Thymus (tissue), 11 donors: Measurements from ENCODE around the gene OBP2B. TPM values are rescaled to one million over a fixed set of nuclear protein-coding genes. Genes with fewer than 3 reads are reported as not detected.
"Not testable (repeated sequence)": the region's sequence is repeated elsewhere in the genome, so short reads cannot be mapped to it uniquely, and the experiment has no call there.

Experiments
- DNase-seq, 9 donors: peaks; one replicate each; pipeline ENCODE4 v3.0.0-alpha.2; 2013; ENCODE audit warnings: low spot score in 9 of 9, low read depth in 6 of 9, missing footprints in 1 of 9
- H3K27ac ChIP-seq, 2 donors: one replicate each; pipeline ENCODE4 v1.5.1; 2013; ENCODE audit warnings: control low read depth in 1 of 2, low read depth in 1 of 2, low read length in 1 of 2, mild to moderate bottlenecking in 1 of 2, moderate library complexity in 1 of 2
- H3K27me3 ChIP-seq, 2 donors: one replicate each; pipeline ENCODE4 v1.5.1; 2013; ENCODE audit warnings: low read length in 1 of 2; ENCODE audit not compliant: control insufficient read depth in 2 of 2, insufficient read depth in 1 of 2
- H3K36me3 ChIP-seq, 2 donors: one replicate each; pipeline ENCODE4 v1.5.1; 2013; ENCODE audit warnings: low read length in 1 of 2, mild to moderate bottlenecking in 1 of 2, moderate library complexity in 1 of 2; ENCODE audit not compliant: control insufficient read depth in 2 of 2, insufficient read depth in 2 of 2
- H3K4me1 ChIP-seq, 2 donors: one replicate each; pipeline ENCODE4 v1.5.1; 2013; ENCODE audit warnings: low read length in 2 of 2; ENCODE audit not compliant: control insufficient read depth in 2 of 2, insufficient read depth in 2 of 2
- H3K4me3 ChIP-seq, 2 donors: one replicate each; pipeline ENCODE4 v1.5.1; 2013; ENCODE audit warnings: low read length in 2 of 2, control low read depth in 1 of 2, mild to moderate bottlenecking in 1 of 2
- H3K9me3 ChIP-seq, 2 donors: one replicate each; pipeline ENCODE4 v1.5.1; 2013; ENCODE audit warnings: low read length in 1 of 2, mild to moderate bottlenecking in 1 of 2; ENCODE audit not compliant: control insufficient read depth in 2 of 2, insufficient read depth in 1 of 2
- WGBS: extraction: QIAGEN DNeasy Blood & Tissue Kit; methylation state at CpG from one replicate; pipeline ENCODE4 v1.1.7; 2013; 5-methylcytosine and 5-hydroxymethylcytosine counted together
- polyA plus RNA-seq: library from polyadenylated mRNA; stranded (reverse); fragments of 200-250 nt; gene quantifications from one replicate; pipeline ENCODE4 v1.2.3, GENCODE V29; 2013
- total RNA-seq: library from RNA; stranded (reverse); fragments of 120-200 nt; gene quantifications from one replicate; pipeline ENCODE4 v1.2.4, GENCODE V29; 2013
- donor health status: healthy.

Gene OBP2B
- total and polyA plus RNA-seq, 2 donors = 0.09 TPM; not detected in 1

- DNase-seq, H3K4me1 ChIP-seq, H3K4me3 ChIP-seq, H3K27ac ChIP-seq, H3K36me3 ChIP-seq, H3K9me3 ChIP-seq: not testable (repeated sequence)
- peaks cover 0 to 14% of the 10 kb centered on the region in 2 donors for H3K27me3 ChIP-seq
- 86% methylated on average over 14 of the region's 14 CpGs for WGBS
These were observed 3.6 kb downstream of the OBP2B start for GRCh38 chr9:133205481-133205887.

GRCh38 chr9:133204993-133205336 lies 4.1 kb downstream of the OBP2B start:
- Histone ChIP-seq H3K27me3 (peaks cover 0 to 16% of the 10 kb centered on the region in 2 donors), H3K27ac (no peak overlapping the region), H3K4me3 (no peak overlapping the region), H3K36me3 (no peaks in the 10 kb centered on the region), H3K9me3 (peaks cover 0 to 7% of the 10 kb centered on the region in 2 donors), H3K4me1 (peaks cover 0 to 3% of the 10 kb centered on the region in 2 donors)
- WGBS = 88% methylated on average over 8 of the region's 8 CpGs
- DNase-seq = no peak

- WGBS = 95% methylated on average over 17 of the region's 17 CpGs
- Histone ChIP-seq H3K27ac (no peak overlapping the region), H3K4me1 (peaks cover 0 to 5% of the 10 kb centered on the region in 2 donors), H3K4me3 (no peak overlapping the region), H3K9me3 (peaks cover 0 to 10% of the 10 kb centered on the region in 2 donors), H3K27me3 (peaks cover 0 to 20% of the 10 kb centered on the region in 2 donors), H3K36me3 (no peaks in the 10 kb centered on the region)
- no peak for DNase-seq
These were observed 4.6 kb downstream of the OBP2B start for GRCh38 chr9:133204335-133204992.

GRCh38 chr9:133203506-133204075 lies 5.5 kb downstream of the OBP2B start:
- no peaks in the 10 kb centered on the region for H3K36me3 ChIP-seq
- H3K4me1 ChIP-seq = peaks cover 0 to 5% of the 10 kb centered on the region in 2 donors
- peaks cover 0 to 10% of the 10 kb centered on the region in 2 donors for H3K9me3 ChIP-seq
- no peak for DNase-seq
- H3K27me3 ChIP-seq = peaks cover 0 to 23% of the 10 kb centered on the region in 2 donors
- no peak overlapping the region for H3K4me3 ChIP-seq
- no peak overlapping the region for H3K27ac ChIP-seq
- WGBS = 87% methylated on average over 10 of the region's 10 CpGs

- Histone ChIP-seq H3K4me3 (no peak overlapping the region), H3K27me3 (peaks cover 0 to 23% of the 10 kb centered on the region in 2 donors), H3K27ac (no peak overlapping the region), H3K4me1 (peaks cover 0 to 5% of the 10 kb centered on the region in 2 donors), H3K36me3 (no peaks in the 10 kb centered on the region), H3K9me3 (peaks cover 0 to 10% of the 10 kb centered on the region in 2 donors)
- DNase-seq = no peak
- WGBS = 95% methylated on average over 14 of the region's 14 CpGs
These were observed 6.2 kb downstream of the OBP2B start for GRCh38 chr9:133202688-133203453.

GRCh38 chr9:133202145-133202513 lies 6.9 kb downstream of the OBP2B start:
- H3K36me3 ChIP-seq = no peaks in the 10 kb centered on the region
- H3K4me1 ChIP-seq = peaks cover 0 to 5% of the 10 kb centered on the region in 2 donors
- no peak for DNase-seq
- H3K27ac ChIP-seq = no peak overlapping the region
- H3K9me3 ChIP-seq = peaks cover 0 to 10% of the 10 kb centered on the region in 2 donors
- H3K27me3 ChIP-seq = peaks cover 0 to 23% of the 10 kb centered on the region in 2 donors
- 95% methylated on average over 11 of the region's 11 CpGs for WGBS
- no peak overlapping the region for H3K4me3 ChIP-seq

- WGBS = 91% methylated on average over 13 of the region's 13 CpGs
- no peak for DNase-seq
- H3K27ac ChIP-seq = no peak overlapping the region
- H3K36me3 ChIP-seq = no peaks in the 10 kb centered on the region
- no peak overlapping the region for H3K4me3 ChIP-seq
- peaks cover 0 to 5% of the 10 kb centered on the region in 2 donors for H3K4me1 ChIP-seq
- H3K27me3 ChIP-seq = peaks cover 0 to 23% of the 10 kb centered on the region in 2 donors
- peaks cover 0 to 10% of the 10 kb centered on the region in 2 donors for H3K9me3 ChIP-seq
These were observed 7.5 kb downstream of the OBP2B start for GRCh38 chr9:133201424-133202144.

GRCh38 chr9:133200631-133201030 lies 8.4 kb downstream of the OBP2B start:
- Histone ChIP-seq H3K4me3 (no peak overlapping the region), H3K27ac (no peak overlapping the region), H3K4me1 (peaks cover 0 to 5% of the 10 kb centered on the region in 2 donors), H3K9me3 (peaks cover 0 to 10% of the 10 kb centered on the region in 2 donors), H3K36me3 (no peaks in the 10 kb centered on the region), H3K27me3 (peaks cover 0 to 23% of the 10 kb centered on the region in 2 donors)
- DNase-seq = no peak
- WGBS = 94% methylated on average over 17 of the region's 17 CpGs
